Measurements from ENCODE around the gene TSGA10IP.
A peak's percentile ranks its signal among the peaks of the same experiment; 100 is the strongest.

Gene TSGA10IP

GRCh38 chr11:65977621-65978390 is 32.5 kb downstream of the TSGA10IP start:
- Histone ChIP-seq H3K4me3 (replicated peaks; ENCODE audit: insufficient read depth, low read length) (no peak overlapping the region), H3K27me3 (ENCODE audit: insufficient read depth, poor library complexity, severe bottlenecking) (no peaks in the 10 kb centered on the region), H3K27ac (replicated peaks) (no peak overlapping the region)
- TF ChIP-seq SPI1 (IDR thresholded peaks at IDR 0.05; ENCODE audit: borderline replicate concordance, low read depth) (no peak), REST (IDR thresholded peaks at IDR 0.05; ENCODE audit: insufficient replicate concordance, low read depth) (no peak)
- TF ChIP-seq, protein P1, sequence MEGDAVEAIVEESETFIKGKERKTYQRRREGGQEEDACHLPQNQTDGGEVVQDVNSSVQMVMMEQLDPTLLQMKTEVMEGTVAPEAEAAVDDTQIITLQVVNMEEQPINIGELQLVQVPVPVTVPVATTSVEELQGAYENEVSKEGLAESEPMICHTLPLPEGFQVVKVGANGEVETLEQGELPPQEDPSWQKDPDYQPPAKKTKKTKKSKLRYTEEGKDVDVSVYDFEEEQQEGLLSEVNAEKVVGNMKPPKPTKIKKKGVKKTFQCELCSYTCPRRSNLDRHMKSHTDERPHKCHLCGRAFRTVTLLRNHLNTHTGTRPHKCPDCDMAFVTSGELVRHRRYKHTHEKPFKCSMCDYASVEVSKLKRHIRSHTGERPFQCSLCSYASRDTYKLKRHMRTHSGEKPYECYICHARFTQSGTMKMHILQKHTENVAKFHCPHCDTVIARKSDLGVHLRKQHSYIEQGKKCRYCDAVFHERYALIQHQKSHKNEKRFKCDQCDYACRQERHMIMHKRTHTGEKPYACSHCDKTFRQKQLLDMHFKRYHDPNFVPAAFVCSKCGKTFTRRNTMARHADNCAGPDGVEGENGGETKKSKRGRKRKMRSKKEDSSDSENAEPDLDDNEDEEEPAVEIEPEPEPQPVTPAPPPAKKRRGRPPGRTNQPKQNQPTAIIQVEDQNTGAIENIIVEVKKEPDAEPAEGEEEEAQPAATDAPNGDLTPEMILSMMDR (IDR thresholded peaks at IDR 0.05; ENCODE audit: insufficient read depth, low read length): no peak
- DNase-seq (ENCODE audit: low read depth in 1 of 2, low spot score in 1 of 2): no peak

GRCh38 chr11:65978391-65979238 is 33.3 kb downstream of the TSGA10IP start:
- H3K27ac ChIP-seq (replicated peaks): no peak overlapping the region
- no peak for DNase-seq (ENCODE audit: low read depth in 1 of 2, low spot score in 1 of 2)
- H3K4me3 ChIP-seq (replicated peaks; ENCODE audit: insufficient read depth, low read length): no peak overlapping the region
- no peaks in the 10 kb centered on the region for H3K27me3 ChIP-seq (ENCODE audit: insufficient read depth, poor library complexity, severe bottlenecking)
- TF ChIP-seq GABPA (IDR thresholded peaks at IDR 0.05; ENCODE audit: low read depth) (no peak), REST (IDR thresholded peaks at IDR 0.05; ENCODE audit: insufficient replicate concordance, low read depth) (no peak), SPI1 (IDR thresholded peaks at IDR 0.05; ENCODE audit: borderline replicate concordance, low read depth) (no peak), POLR2AphosphoS5 (IDR thresholded peaks at IDR 0.05; ENCODE audit: low read depth) (no peak)
- TF ChIP-seq, protein P1 (IDR thresholded peaks at IDR 0.05; ENCODE audit: insufficient read depth, low read length): no peak

- no peak overlapping the region for H3K27ac ChIP-seq (replicated peaks)
- H3K27me3 ChIP-seq (ENCODE audit: insufficient read depth, poor library complexity, severe bottlenecking): no peaks in the 10 kb centered on the region
- no peak for DNase-seq (ENCODE audit: low read depth in 1 of 2, low spot score in 1 of 2)
- TF ChIP-seq, protein P1 (IDR thresholded peaks at IDR 0.05; ENCODE audit: insufficient read depth, low read length): no peak
- TF ChIP-seq POLR2AphosphoS5 (IDR thresholded peaks at IDR 0.05; ENCODE audit: low read depth) (peak; percentile 22; the same call in 1 of the 2 replicates), SPI1 (IDR thresholded peaks at IDR 0.05; ENCODE audit: borderline replicate concordance, low read depth) (no peak), REST (IDR thresholded peaks at IDR 0.05; ENCODE audit: insufficient replicate concordance, low read depth) (no peak), GABPA (IDR thresholded peaks at IDR 0.05; ENCODE audit: low read depth) (no peak)
- H3K4me3 ChIP-seq (replicated peaks; ENCODE audit: insufficient read depth, low read length): no peak overlapping the region
Measured at GRCh38 chr11:65979261-65979759, 34.0 kb downstream of the TSGA10IP start.

Data from HL-60 (cell line).